Bone marrow (tissue), 2 donors: Measurements from ENCODE around the gene LSMEM2.
"Not testable (repeated sequence)": the region's sequence is repeated elsewhere in the genome, so short reads cannot be mapped to it uniquely, and the experiment has no call there.

Experiments
- DNase-seq, 2 donors: peaks; one replicate each; lab custom pipeline; 2025; lab: John Stamatoyannopoulos, UW

The LSMEM2 gene

GRCh38 chr3:50278880-50279224, at the start of gene LSMEM2:
LSMEM2 (plus strand) TSS chr3:50279087; CDS start chr3:50279114, 27 bp downstream.
- DNase-seq = no peak

- DNase-seq = no peak
These were observed 49.4 kb upstream of the LSMEM2 start for GRCh38 chr3:50229490-50229889.

- no peak for DNase-seq
These were observed 48.6 kb upstream of the LSMEM2 start for GRCh38 chr3:50230104-50230793.

GRCh38 chr3:50230794-50231125, 48.1 kb upstream of the LSMEM2 start:
- DNase-seq = no peak

- DNase-seq = no peak
These were observed 47.3 kb upstream of the LSMEM2 start for GRCh38 chr3:50231581-50231980.

- DNase-seq = no peak
These were observed 46.6 kb upstream of the LSMEM2 start for GRCh38 chr3:50232303-50232702.

- DNase-seq = no peak
These were observed 45.7 kb upstream of the LSMEM2 start for GRCh38 chr3:50233176-50233575.

- DNase-seq = peak; percentile 98 to 100
These were observed 43.0 kb upstream of the LSMEM2 start, which contains the start of gene GNAI2 for GRCh38 chr3:50235716-50236483. GNAI2 (plus strand) TSS chr3:50236204; CDS start chr3:50236336, 132 bp downstream.

GRCh38 chr3:50236484-50237132, 42.3 kb upstream of the LSMEM2 start:
- no peak for DNase-seq

- DNase-seq = peak in 1 of 2 donors; percentile 31
These were observed 41.7 kb upstream of the LSMEM2 start for GRCh38 chr3:50237133-50237651.

- peak; percentile 48 to 71 for DNase-seq
These were observed 40.9 kb upstream of the LSMEM2 start for GRCh38 chr3:50237754-50238548.

GRCh38 chr3:50238549-50239026, 40.3 kb upstream of the LSMEM2 start:
- peak in 1 of 2 donors; percentile 14 for DNase-seq

- no peak for DNase-seq
These were observed 39.2 kb upstream of the LSMEM2 start for GRCh38 chr3:50239649-50240048.

- DNase-seq = no peak
These were observed 37.7 kb upstream of the LSMEM2 start for GRCh38 chr3:50241163-50241562.

- DNase-seq = no peak
These were observed 37.0 kb upstream of the LSMEM2 start for GRCh38 chr3:50241713-50242380.

GRCh38 chr3:50242381-50242770, 36.5 kb upstream of the LSMEM2 start:
- DNase-seq = no peak

- peak; percentile 78 to 98 for DNase-seq
These were observed 35.9 kb upstream of the LSMEM2 start for GRCh38 chr3:50242851-50243542.

GRCh38 chr3:50243543-50243895, 35.4 kb upstream of the LSMEM2 start:
- DNase-seq = no peak

GRCh38 chr3:50244813-50245212, 34.1 kb upstream of the LSMEM2 start:
- not testable (repeated sequence) for DNase-seq

GRCh38 chr3:50245251-50245745, 33.6 kb upstream of the LSMEM2 start:
- no peak for DNase-seq
